Endometrial microvascular endothelial cells (primary cell): ENCODE data around the gene AIP. TPM values are rescaled to one million over a fixed set of nuclear protein-coding genes. Genes with fewer than 3 reads are reported as not detected.

Experiments used
- in situ Hi-C: cut with HindIII; loops from 2 replicates; pipeline ENCODE4 v1.10.0; 2017; ENCODE audit warnings: low sequenced_read_pairs, low pct_unique_long_range_greater_than_20kb; ENCODE audit errors: inconsistent ontology term
- total RNA-seq: library from RNA; depleted of rRNA; stranded (reverse); fragments of >200 nt; gene quantifications from one replicate; pipeline ENCODE4 v1.2.3, GENCODE V29; 2015; ENCODE audit errors: inconsistent ontology term

Gene AIP
- total RNA-seq, 1 donor from 2014 or later: 31.4 TPM

GRCh38 chr11:67520856-67521824 is 38.3 kb downstream of the AIP start:
- in situ Hi-C loops: no loop called here

- in situ Hi-C loops: no loop called here
Measured at GRCh38 chr11:67521924-67522323, 39.1 kb downstream of the AIP start.

GRCh38 chr11:67522338-67522737 is 39.5 kb downstream of the AIP start:
- in situ Hi-C loops: no loop called here

GRCh38 chr11:67522844-67523555 is 40.2 kb downstream of the AIP start, which contains the start of gene CABP2:
TSS of gene CABP2 (minus strand) at chr11:67523446. CDS start at chr11:67523326, 120 bp downstream.
- in situ Hi-C loops: no loop called here

DNA sequence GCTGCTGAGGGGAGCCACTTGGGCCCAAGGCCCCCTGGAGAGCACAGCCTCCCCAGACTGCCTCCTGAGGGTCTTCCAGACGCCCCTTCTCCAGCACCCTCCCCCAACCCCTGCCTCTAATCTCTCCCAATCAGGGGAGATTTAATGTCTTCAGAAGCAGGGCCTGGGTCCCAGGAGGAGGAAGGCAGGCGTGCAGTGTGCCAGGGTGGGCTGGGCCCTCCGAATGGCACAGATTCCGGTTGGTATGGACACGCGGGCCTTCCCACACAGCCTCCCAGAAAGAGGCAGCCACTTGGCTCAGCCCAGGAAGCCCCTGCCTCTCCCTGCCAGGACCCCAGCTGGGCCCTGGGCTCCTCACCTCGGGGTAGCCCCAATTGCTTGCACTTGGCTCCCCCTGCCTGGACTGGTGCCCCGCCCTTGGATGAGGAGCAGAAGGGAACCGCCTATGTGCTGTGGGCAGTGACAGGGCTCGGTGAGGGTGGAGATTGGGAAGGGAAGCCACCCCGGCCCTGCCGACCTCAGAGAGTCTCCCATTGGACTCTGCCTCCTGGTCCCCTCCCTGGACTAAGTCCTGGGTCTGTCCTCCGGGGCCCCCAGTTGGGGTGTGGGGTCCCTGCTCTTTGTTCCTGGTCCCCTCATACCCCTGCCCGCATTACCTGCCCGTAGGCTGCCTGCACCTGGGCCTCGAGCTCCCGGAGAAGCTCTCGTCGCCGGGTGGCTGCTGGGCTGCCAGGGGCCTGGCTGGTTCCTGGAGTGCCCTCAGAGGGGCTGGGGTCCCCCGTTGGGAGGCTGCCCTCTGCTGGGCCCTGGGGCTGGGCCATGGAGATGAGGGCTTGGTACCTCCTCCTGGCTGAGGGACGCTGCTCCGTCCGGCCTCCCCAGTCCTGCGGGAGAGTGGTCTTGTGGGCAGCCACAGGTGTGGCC is 41.0 kb downstream of the AIP start:
- in situ Hi-C loops: no loop called here

GRCh38 chr11:67524480-67524808 is 41.6 kb downstream of the AIP start:
- in situ Hi-C loops: no loop called here

GRCh38 chr11:67525275-67525976 is 42.6 kb downstream of the AIP start:
- in situ Hi-C loops: no loop called here

DNA sequence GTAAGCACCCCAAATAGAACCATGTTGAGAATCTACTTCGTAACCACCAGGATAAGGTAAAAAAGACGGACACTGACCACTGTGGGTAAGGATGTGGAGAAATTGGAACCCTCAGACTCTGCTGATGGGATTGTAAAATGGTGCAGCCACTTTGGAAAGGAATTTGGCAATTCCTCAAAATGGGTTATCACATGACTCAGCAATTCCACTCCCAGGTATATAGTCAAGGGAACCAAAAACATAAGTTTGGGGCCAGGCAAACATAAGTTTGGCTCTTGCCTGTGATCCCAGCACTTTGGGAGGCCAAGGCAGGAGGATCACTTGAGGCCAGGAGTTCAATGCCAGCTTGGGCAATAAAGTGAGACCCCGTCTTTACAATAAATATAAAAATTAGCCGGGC is 45.5 kb downstream of the AIP start:
- in situ Hi-C loops: no loop called here

GRCh38 chr11:67530282-67530592 is 47.4 kb downstream of the AIP start:
- in situ Hi-C loops: no loop called here

DNA sequence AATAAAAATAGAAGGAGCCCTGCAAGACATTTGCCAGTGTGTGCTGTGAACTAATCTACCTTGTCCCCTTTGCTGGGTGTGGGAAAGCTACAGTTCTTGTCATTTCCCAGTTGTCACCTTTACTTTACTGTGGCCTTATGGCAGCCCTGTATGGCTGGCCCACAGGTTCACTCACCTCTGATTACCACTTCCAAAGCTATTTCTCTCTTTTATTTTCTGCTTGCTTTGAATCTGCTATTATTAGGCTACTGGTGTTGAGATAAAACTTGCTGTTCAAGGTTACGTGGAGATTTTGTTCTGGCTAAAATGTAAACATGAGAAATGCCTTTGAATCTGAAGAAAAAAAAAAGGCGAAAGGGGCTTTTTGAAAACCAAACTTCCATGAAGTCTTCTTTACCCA is 50.1 kb downstream of the AIP start:
- in situ Hi-C loops: no loop called here

- in situ Hi-C loops: no loop called here
Measured at GRCh38 chr11:67534070-67534679, 51.3 kb downstream of the AIP start.

DNA sequence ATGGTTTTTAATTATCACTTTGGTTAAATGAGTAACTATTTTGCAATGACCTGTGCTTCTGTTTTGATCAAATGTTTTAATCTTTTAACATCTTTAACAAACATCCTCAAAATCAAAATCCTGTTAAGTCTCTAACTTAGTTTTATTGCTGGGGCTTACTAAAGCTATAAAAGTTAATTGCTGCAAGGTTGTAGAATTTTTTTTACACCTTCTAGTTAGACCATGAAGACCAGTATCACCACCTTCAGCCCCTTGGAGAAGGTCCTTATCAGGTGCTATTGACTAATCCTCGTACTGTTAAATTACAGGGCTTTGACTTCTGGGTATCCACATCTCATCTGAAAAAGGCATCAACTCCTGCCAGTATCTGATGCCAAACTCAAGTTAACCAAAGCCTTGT is 52.7 kb downstream of the AIP start:
- in situ Hi-C loops: no loop called here

DNA sequence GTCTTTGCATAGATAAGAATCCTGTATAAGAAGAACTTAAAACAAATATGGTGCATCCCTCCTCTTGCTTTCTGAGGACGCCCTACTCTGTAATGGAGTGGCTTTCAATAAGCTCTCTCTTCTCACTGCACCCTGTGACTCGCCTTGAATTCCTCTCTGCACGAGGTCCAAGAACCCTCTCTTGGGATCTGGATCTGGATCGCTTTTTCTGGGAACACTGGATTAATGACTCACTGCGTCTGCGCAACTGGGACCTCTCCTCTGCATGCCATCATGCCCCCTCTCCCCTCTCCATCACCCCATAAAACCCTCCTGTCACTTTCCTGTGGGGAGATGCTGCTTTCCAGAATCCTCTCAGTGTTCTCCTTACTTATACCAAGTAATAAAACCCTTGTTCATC is 55.5 kb downstream of the AIP start:
- in situ Hi-C loops: no loop called here

GRCh38 chr11:67538823-67539505 is 56.1 kb downstream of the AIP start:
- in situ Hi-C loops: no loop called here

GRCh38 chr11:67539550-67539949 is 56.7 kb downstream of the AIP start:
- in situ Hi-C loops: no loop called here
